Measurements from ENCODE around the gene ZNF175. TPM values are rescaled to one million over a fixed set of nuclear protein-coding genes. Genes with fewer than 3 reads are reported as not detected.

ZNF175 gene
- total and polyA plus RNA-seq, 2 experiments from 2014 or later, result 2.3 to 6.3 TPM

- Mint-ChIP-seq H3K9me3 (peaks cover 92% of the 10 kb centered on the region), H3K27ac (no peak overlapping the region), H3K36me3 (ENCODE audit: low read depth) (peaks cover 30% of the 10 kb centered on the region), H3K4me1 (no peaks in the 10 kb centered on the region), H3K4me3 (no peak overlapping the region), H3K27me3 (ENCODE audit: insufficient read depth, low read depth, poor library complexity) (peaks cover 2% of the 10 kb centered on the region)
- Histone ChIP-seq H3F3A (replicated peaks; ENCODE audit: low read depth) (no peaks in the 10 kb centered on the region), H3K4me1 (ENCODE audit: insufficient read depth) (no peaks in the 10 kb centered on the region), H3K4me3 (no peak overlapping the region), H3K36me3 (ENCODE audit: insufficient read depth) (no peaks in the 10 kb centered on the region), H2AFZ (no peak overlapping the region), H3K9me2 (ENCODE audit: insufficient read depth) (no peaks in the 10 kb centered on the region), H4K20me1 (replicated peaks; ENCODE audit: insufficient read depth) (no peaks in the 10 kb centered on the region), H3K4me2 (no peak overlapping the region), H3K27ac (ENCODE audit: low read depth) (no peak overlapping the region), H3K27me3 (ENCODE audit: insufficient read depth) (peaks cover 6% of the 10 kb centered on the region; the same call in 1 of the 2 replicates), H3K79me2 (replicated peaks; ENCODE audit: insufficient read depth) (no peaks in the 10 kb centered on the region)
- no peak for TF ChIP-seq ETS1 (IDR thresholded peaks at IDR 0.05)
- TF ChIP-seq CTCF (conservative IDR thresholded peaks at IDR 0.05; ENCODE audit: low read depth in 2 of 2), result no peak
- no peak for TF ChIP-seq EZH2phosphoT487 (IDR thresholded peaks at IDR 0.05; ENCODE audit: unreplicated experiment)
- TF ChIP-seq CREB1 (CRISPR knock-in tag; IDR thresholded peaks at IDR 0.05; ENCODE audit: low read depth), result no peak
- TF ChIP-seq REST (IDR thresholded peaks at IDR 0.05; ENCODE audit: unreplicated experiment), result no peak
- TF ChIP-seq POLR2AphosphoS5 (IDR thresholded peaks at IDR 0.05; ENCODE audit: low read depth), result no peak
- TF ChIP-seq EZH2 (IDR thresholded peaks at IDR 0.05; ENCODE audit: low read depth, unreplicated experiment), result no peak
- no peak for TF ChIP-seq ZNF331 (CRISPR knock-in tag; IDR thresholded peaks at IDR 0.05; ENCODE audit: low read depth)
- no peak for TF ChIP-seq JUNB (IDR thresholded peaks at IDR 0.05; ENCODE audit: unreplicated experiment)
- no peak for TF ChIP-seq NANOG (IDR thresholded peaks at IDR 0.05; ENCODE audit: borderline replicate concordance)
- no peak for TF ChIP-seq STAT1 (IDR thresholded peaks at IDR 0.05; ENCODE audit: unreplicated experiment)
- no peak for TF ChIP-seq ZNF114 (CRISPR knock-in tag; IDR thresholded peaks at IDR 0.05)
- TF ChIP-seq ZNF462 (CRISPR knock-in tag; IDR thresholded peaks at IDR 0.05), result no peak
- DNase-seq (ENCODE audit: low spot score), result no peak
- no peak for ATAC-seq
Measured at GRCh38 chr19:51614789-51615188, 43.7 kb downstream of the ZNF175 start.
